ENCODE measurements around the gene RANBP3.

Gene RANBP3

DNA sequence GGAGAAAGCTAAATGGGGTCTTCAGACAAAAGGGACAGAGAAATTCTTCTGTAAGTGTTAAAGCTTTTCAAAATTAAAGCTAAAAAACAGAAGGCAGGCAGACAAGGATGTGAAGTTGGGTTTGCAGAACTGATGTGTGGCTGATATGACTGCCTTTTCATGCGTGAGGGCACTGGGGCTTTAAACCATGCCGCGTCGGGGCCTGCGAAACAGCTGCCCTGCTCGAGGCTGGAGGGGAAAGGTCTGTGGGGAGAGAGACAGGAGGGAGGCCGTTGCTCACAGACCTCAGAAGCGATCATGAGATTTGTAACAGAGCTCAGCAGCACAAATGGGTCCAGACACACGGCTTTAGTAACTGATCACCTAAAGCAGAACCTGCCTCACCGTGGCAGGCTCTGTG, 40.4 kb downstream of the RANBP3 start:
- CTCF ChIA-PET: no interaction called here
- TF ChIP-seq, protein P1, sequence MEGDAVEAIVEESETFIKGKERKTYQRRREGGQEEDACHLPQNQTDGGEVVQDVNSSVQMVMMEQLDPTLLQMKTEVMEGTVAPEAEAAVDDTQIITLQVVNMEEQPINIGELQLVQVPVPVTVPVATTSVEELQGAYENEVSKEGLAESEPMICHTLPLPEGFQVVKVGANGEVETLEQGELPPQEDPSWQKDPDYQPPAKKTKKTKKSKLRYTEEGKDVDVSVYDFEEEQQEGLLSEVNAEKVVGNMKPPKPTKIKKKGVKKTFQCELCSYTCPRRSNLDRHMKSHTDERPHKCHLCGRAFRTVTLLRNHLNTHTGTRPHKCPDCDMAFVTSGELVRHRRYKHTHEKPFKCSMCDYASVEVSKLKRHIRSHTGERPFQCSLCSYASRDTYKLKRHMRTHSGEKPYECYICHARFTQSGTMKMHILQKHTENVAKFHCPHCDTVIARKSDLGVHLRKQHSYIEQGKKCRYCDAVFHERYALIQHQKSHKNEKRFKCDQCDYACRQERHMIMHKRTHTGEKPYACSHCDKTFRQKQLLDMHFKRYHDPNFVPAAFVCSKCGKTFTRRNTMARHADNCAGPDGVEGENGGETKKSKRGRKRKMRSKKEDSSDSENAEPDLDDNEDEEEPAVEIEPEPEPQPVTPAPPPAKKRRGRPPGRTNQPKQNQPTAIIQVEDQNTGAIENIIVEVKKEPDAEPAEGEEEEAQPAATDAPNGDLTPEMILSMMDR (conservative IDR thresholded peaks at IDR 0.05; ENCODE audit: low read depth): no peak
- peak overlapping the region; percentile 26 for H3K27ac ChIP-seq
- DNase-seq (ENCODE audit: low spot score): no peak
- POLR2A ChIA-PET (ENCODE audit: low non-redundant PET): no interaction called here

DNA sequence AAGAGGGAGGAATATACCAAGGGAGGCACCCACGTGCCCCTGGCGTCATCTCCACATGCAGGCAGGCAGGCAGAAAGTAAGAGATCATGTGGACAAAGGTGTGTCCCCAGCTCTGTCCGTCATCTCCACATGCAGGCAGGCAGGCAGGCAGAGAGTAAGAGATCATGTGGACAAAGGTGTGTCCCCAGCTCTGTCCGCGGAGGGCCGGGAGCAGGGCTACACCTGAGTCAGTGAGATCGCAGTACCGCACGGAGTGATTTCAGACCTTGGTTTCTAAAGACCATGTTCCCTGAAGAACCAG, 41.7 kb downstream of the RANBP3 start:
- TF ChIP-seq, protein P1 (conservative IDR thresholded peaks at IDR 0.05; ENCODE audit: low read depth): no peak
- DNase-seq (ENCODE audit: low spot score): no peak
- H3K27ac ChIP-seq: no peak overlapping the region
- POLR2A ChIA-PET (ENCODE audit: low non-redundant PET): no interaction called here
- CTCF ChIA-PET: no interaction called here

DNA sequence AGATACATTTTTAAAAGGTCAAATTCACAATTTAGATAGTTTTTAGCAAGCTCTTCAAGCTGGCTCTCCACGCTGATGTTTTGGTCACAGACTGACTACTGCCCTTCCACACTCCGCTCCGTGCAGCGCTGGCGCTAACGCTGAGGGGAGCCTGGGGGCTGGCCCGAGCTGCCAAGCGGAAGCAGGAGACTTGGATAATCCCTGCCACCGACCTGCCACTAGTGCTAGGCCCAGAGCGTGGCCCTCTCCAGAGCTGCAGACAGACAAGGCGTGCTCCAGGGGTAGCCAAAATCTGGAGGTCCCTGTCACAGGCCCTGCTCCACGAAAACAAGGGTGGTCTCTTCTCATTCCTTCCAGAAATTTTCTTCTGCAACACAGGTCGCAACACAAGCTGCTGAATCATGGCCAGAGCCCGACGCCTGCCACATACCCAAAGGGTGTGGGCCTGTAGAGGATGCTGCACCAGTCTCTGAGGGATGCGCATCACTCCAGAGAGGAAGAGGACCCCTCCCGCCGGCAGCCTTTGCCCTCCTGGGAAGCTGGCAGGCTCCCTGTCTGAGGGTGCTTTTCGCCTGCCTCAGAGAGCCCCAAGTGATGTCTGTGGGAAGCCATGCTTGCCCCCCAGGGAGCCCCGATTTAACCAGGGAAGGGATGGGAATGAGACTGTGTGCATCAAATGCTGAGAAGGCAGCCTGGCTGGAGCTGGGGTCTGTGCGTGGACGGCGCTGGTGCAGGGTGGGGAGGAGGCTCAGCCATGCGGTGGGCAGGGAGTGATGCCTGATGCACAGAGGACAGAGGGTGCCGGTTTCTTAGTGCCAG, 42.3 kb downstream of the RANBP3 start:
- no peak for DNase-seq (ENCODE audit: low spot score)
- CTCF ChIA-PET: no interaction called here
- TF ChIP-seq, protein P1 (conservative IDR thresholded peaks at IDR 0.05; ENCODE audit: low read depth): no peak
- H3K27ac ChIP-seq: no peak overlapping the region
- POLR2A ChIA-PET (ENCODE audit: low non-redundant PET): no interaction called here

DNA sequence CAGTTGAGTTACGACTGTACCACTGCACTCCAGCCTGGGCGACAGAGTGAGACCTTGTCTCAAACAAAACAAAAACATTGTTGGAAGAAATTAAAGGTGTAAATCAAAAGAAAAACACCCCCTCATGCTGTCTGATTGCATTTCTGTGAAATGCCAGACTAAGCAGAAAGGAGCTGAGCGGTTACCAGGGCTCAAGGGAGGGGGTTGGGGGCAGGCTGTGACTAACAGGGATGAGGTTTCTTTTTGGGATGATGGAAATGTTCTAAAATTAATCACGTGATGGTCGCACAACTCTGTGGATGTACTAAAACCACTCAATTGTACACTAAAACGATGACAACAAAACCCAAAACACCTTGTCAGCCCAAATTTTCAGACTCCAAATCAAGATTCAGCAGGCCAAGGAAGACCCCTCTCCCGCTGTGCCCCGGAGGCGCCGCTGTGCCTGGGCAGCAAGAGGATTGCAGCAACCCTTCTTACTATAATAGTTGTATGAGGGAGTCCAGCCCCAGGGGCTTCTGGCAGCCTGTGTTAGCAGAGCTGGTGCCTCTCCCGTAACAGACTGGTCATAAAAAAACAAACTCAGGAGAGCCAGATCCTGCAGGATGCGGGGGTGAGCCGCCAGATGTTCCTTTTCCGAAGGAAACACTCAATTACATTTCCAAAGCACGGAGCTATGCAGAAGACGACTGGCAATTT, 43.0 kb downstream of the RANBP3 start:
- POLR2A ChIA-PET (ENCODE audit: low non-redundant PET): no interaction called here
- CTCF ChIA-PET: no interaction called here
- no peak for DNase-seq (ENCODE audit: low spot score)
- no peak overlapping the region for H3K27ac ChIP-seq
- TF ChIP-seq, protein P1 (conservative IDR thresholded peaks at IDR 0.05; ENCODE audit: low read depth): no peak

DNA sequence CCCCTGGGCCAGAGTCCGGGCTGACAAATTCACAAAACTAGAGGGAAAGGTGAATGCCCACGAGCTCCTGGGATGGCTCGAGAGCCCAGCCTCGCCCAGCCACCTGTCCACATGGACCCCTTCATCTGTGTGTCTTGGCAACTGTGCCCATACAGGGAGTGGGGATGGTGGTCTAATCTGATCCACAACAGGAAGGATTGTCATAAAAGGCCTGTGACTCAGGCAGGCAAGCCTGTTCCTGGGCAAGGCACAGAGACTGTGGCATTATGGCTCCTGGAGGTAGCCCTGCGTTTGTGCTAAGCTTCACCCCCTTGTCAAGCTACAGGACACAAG, 43.9 kb downstream of the RANBP3 start:
- H3K27ac ChIP-seq: 0 out of 2 replicates have a peak overlapping the region, but pooled peaks have one; percentile 3

DNA sequence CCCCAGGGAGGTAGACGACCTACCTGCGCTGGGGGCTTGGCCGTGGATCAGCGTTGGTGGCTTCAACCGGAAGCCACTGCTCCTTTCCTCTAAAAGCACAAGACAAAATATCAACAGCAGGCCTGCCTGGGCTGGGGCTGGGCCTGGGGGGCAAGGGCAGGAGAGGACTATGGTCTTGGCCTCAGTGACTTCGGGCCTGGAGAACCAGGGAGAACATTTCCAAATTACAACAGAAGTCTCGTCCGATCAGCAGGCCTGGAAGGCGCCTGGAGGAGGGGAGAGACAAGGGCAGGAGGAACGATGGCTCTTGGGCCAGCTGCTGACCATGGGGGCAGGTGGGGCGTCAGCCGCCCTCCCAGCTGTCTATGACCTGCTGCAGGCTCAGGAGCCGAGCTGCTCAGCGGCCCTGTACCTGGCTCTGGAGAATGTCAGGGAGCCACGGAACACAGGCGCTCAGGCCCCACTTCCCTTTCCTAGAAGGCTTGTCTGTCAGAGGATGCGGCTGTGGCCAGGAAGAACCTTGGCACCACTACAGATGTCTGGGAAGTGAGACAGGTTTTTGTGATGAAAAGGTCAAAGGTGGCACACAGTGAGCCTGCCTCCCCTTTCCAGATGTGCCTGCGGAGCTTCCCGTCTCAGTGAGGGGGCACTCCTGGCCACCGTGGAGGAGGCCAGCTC, 44.4 kb downstream of the RANBP3 start:
- CTCF ChIA-PET: no interaction called here
- POLR2A ChIA-PET (ENCODE audit: low non-redundant PET): no interaction called here
- TF ChIP-seq, protein P1 (conservative IDR thresholded peaks at IDR 0.05; ENCODE audit: low read depth): no peak
- 0 out of 2 replicates have a peak overlapping the region, but pooled peaks have one; percentile 3 for H3K27ac ChIP-seq
- DNase-seq (ENCODE audit: low spot score): no peak

More for the DNA sequence above, 43.9 kb downstream of the RANBP3 start:
- POLR2A ChIA-PET (ENCODE audit: low non-redundant PET): no interaction called here
- TF ChIP-seq, protein P1 (conservative IDR thresholded peaks at IDR 0.05; ENCODE audit: low read depth): no peak
- no peak for DNase-seq (ENCODE audit: low spot score)
- CTCF ChIA-PET: no interaction called here
